PC-3 (cell line): Measurements from ENCODE around the gene DCUN1D5. TPM values are rescaled to one million over a fixed set of nuclear protein-coding genes. Genes with fewer than 3 reads are reported as not detected.

ENCODE experiments used
- ATAC-seq: fragments of 200-7000 bp; cut with Tn5 transposase; 2 replicates; pipeline ENCODE4 v1.9.1; 2020; ENCODE audit warnings: mild to moderate bottlenecking, moderate library complexity
- BruUV-seq: library from RNA; stranded (reverse); fragments of 400-500 nt; replicated peaks from 2 replicates; lab custom pipeline; 2021; lab: Mats Ljungman, UMichigan
- CTCF ChIA-PET: fragments of 300-600 bp; sonication (Branson Sonifier 250); formaldehyde crosslinking; loops from one replicate; lab custom pipeline; 2022; ENCODE audit warnings: antibody characterized with exemption; lab: Charles Lee
- POLR2A ChIA-PET: fragments of 300-600 bp; sonication (Branson Sonifier 250); formaldehyde crosslinking; loops from one replicate; lab custom pipeline; 2022; ENCODE audit warnings: antibody characterized with exemption; ENCODE audit not compliant: unreplicated experiment; lab: Charles Lee
- DNase-seq: peaks from one replicate; pipeline ENCODE4 v3.0.0-alpha.2; 2015
- H2AFZ ChIP-seq: fragments of 300-600 bp; sonication (generic); 2 replicates; pipeline ENCODE4 v1.6.0; 2016; ENCODE audit warnings: antibody characterized with exemption, low read length
- H3F3A ChIP-seq: fragments of 300-600 bp; sonication (generic); one replicate; pipeline ENCODE4 v1.6.0; 2017; ENCODE audit warnings: antibody characterized with exemption, low read length, control low read depth, mild to moderate bottlenecking; ENCODE audit not compliant: unreplicated experiment
- H3K27ac ChIP-seq: fragments of 300-600 bp; sonication (generic); 2 replicates; pipeline ENCODE4 v1.5.1; 2016; ENCODE audit warnings: mild to moderate bottlenecking, low read length
- H3K27me3 ChIP-seq: fragments of 300-600 bp; sonication (generic); 2 replicates; pipeline ENCODE4 v1.6.1; 2016; ENCODE audit warnings: low read length, mixed read lengths
- H3K36me3 ChIP-seq: fragments of 300-600 bp; sonication (generic); 2 replicates; pipeline ENCODE4 v1.6.1; 2016; ENCODE audit warnings: low read depth, mixed run types, low read length, mixed read lengths
- H3K4me1 ChIP-seq: fragments of 300-600 bp; sonication (generic); 2 replicates; pipeline ENCODE4 v1.5.1; 2016; ENCODE audit warnings: low read length; ENCODE audit not compliant: insufficient read depth
- H3K4me2 ChIP-seq: fragments of 300-600 bp; sonication (generic); 2 replicates; pipeline ENCODE4 v1.6.0; 2016; ENCODE audit warnings: low read length
- H3K4me3 ChIP-seq: fragments of 300-600 bp; sonication (generic); 2 replicates; pipeline ENCODE4 v1.5.1; 2016; ENCODE audit warnings: mild to moderate bottlenecking, low read length, mixed read lengths
- H3K79me2 ChIP-seq: fragments of 300-600 bp; sonication (generic); 2 replicates; pipeline ENCODE4 v1.6.1; 2017; ENCODE audit warnings: low read length, mixed read lengths
- H3K9ac ChIP-seq: fragments of 300-600 bp; sonication (generic); 2 replicates; pipeline ENCODE4 v1.6.0; 2016; ENCODE audit warnings: mild to moderate bottlenecking, low read length
- H3K9me2 ChIP-seq: fragments of 300-600 bp; sonication (generic); replicated peaks from 2 replicates; pipeline ENCODE4 v1.6.1; 2016; ENCODE audit warnings: mixed run types, low read length, mixed read lengths
- H3K9me3 ChIP-seq: fragments of 300-600 bp; sonication (generic); 2 replicates; pipeline ENCODE4 v1.6.1; 2016; ENCODE audit warnings: low read length, mixed read lengths
- H4K20me1 ChIP-seq: fragments of 300-600 bp; sonication (generic); 2 replicates; pipeline ENCODE4 v1.6.1; 2016; ENCODE audit warnings: low read length, mixed read lengths
- CTCF ChIP-seq: fragments of 300-600 bp; sonication (generic); conservative IDR thresholded peaks from 2 replicates; pipeline ENCODE4 v1.5.1; 2017; ENCODE audit warnings: antibody characterized with exemption, low read depth, mild to moderate bottlenecking, low read length
- EZH2 ChIP-seq: fragments of 300-600 bp; sonication (generic); IDR thresholded peaks from one replicate; pipeline ENCODE4 v1.6.1; 2017; ENCODE audit warnings: antibody characterized with exemption, mild to moderate bottlenecking, low read length; ENCODE audit not compliant: unreplicated experiment
- EZH2phosphoT487 ChIP-seq: fragments of 300-600 bp; sonication (generic); IDR thresholded peaks from 2 replicates; pipeline ENCODE4 v1.6.1; 2018; ENCODE audit warnings: mild to moderate bottlenecking, antibody characterized with exemption, low read length, borderline replicate concordance
- intact Hi-C: fragments of 100-400 bp; cut with micrococcal nuclease; formaldehyde crosslinking; loops from 2 replicates; pipeline ENCODE4 v1.9.0; 2023
- total RNA-seq: library from RNA; depleted of rRNA; stranded (reverse); fragments of >200 nt; gene quantifications from 2 replicates; pipeline ENCODE4 v1.2.3, GENCODE V29; 2014

The DCUN1D5 gene
- total RNA-seq, 1 experiment from 2014 or later = 206 TPM

- CTCF ChIA-PET = no interaction called here
- Histone ChIP-seq H3K79me2 (no peaks in the 10 kb centered on the region), H4K20me1 (no peaks in the 10 kb centered on the region), H3F3A (no peaks in the 10 kb centered on the region), H3K4me1 (no peaks in the 10 kb centered on the region), H3K4me2 (no peak overlapping the region), H3K9me2 (no peaks in the 10 kb centered on the region), H3K9ac (no peak overlapping the region), H2AFZ (no peak overlapping the region), H3K9me3 (no peaks in the 10 kb centered on the region), H3K27me3 (no peaks in the 10 kb centered on the region), H3K4me3 (no peak overlapping the region), H3K36me3 (no peaks in the 10 kb centered on the region), H3K27ac (no peak overlapping the region)
- BruUV-seq = no TSS peak
- no peak for DNase-seq
- no peak for ATAC-seq
- POLR2A ChIA-PET = no interaction called here
- TF ChIP-seq EZH2 (no peak), CTCF (no peak), EZH2phosphoT487 (no peak)
- intact Hi-C loops = no loop called here
These were observed 47.9 kb downstream of the DCUN1D5 start for GRCh38 chr11:103043826-103044678.

- intact Hi-C loops = no loop called here
These were observed 49.8 kb downstream of the DCUN1D5 start for GRCh38 chr11:103042161-103042560.

More at GRCh38 chr11:103042161-103042560, 49.8 kb downstream of the DCUN1D5 start:
- TF ChIP-seq CTCF (no peak), EZH2phosphoT487 (no peak), EZH2 (no peak)
- no peaks in the 10 kb centered on the region for H3K36me3 ChIP-seq
- no peak overlapping the region for H3K27ac ChIP-seq
- no peaks in the 10 kb centered on the region for H3K4me1 ChIP-seq
- no peak overlapping the region for H3K9ac ChIP-seq
- no peaks in the 10 kb centered on the region for H4K20me1 ChIP-seq
- no peaks in the 10 kb centered on the region for H3K9me2 ChIP-seq
- H2AFZ ChIP-seq = no peak overlapping the region
- H3K79me2 ChIP-seq = no peaks in the 10 kb centered on the region
- DNase-seq (no peak), ATAC-seq (no peak)
- CTCF ChIA-PET = no interaction called here
- H3K4me3 ChIP-seq = no peak overlapping the region
- no peak overlapping the region for H3K4me2 ChIP-seq
- H3F3A ChIP-seq = no peaks in the 10 kb centered on the region
- no peaks in the 10 kb centered on the region for H3K9me3 ChIP-seq
- POLR2A ChIA-PET = no interaction called here
- no peaks in the 10 kb centered on the region for H3K27me3 ChIP-seq
- BruUV-seq = no TSS peak
